H1 (cell line): Measurements from ENCODE around the gene ARFGAP3. TPM values are rescaled to one million over a fixed set of nuclear protein-coding genes. Genes with fewer than 3 reads are reported as not detected.

Experiments used
- CTCF ChIA-PET: fragments of 300-600 bp; sonication (Branson Sonifier 250); formaldehyde crosslinking; loops from one replicate; lab custom pipeline; 2021; ENCODE audit not compliant: partially characterized antibody; lab: Charles Lee
- POLR2A ChIA-PET: fragments of 300-600 bp; sonication (Branson Sonifier 250); formaldehyde crosslinking; loops from one replicate; lab custom pipeline; 2021; ENCODE audit warnings: inconsistent platforms; ENCODE audit not compliant: partially characterized antibody; lab: Charles Lee
- DNase-seq, 2 experiments: peaks; one replicate each; pipeline versions ENCODE4 v3.0.0 to v3.0.0-alpha.2; 2010 to 2022; ENCODE audit warnings: low spot score in 2 of 2, low read depth in 1 of 2, mixed read lengths in 1 of 2
- FAIRE-seq: peaks from 2 replicates; lab custom pipeline; 2011; peaks lifted over from hg19 to GRCh38; lab: Jason Lieb, UNC
- H2AFZ ChIP-seq: 2 replicates; pipeline ENCODE4 v1.8.1; 2012; ENCODE audit warnings: low read length, inconsistent platforms
- H2AK5ac ChIP-seq: 2 replicates; pipeline ENCODE4 v1.6.1; 2013; ENCODE audit warnings: low read depth, low read length
- H2BK120ac ChIP-seq: replicated peaks from 2 replicates; pipeline ENCODE3; 2013; ENCODE audit warnings: low read depth, low read length, inconsistent platforms
- H2BK12ac ChIP-seq: 2 replicates; pipeline ENCODE4 v1.6.1; 2013; ENCODE audit warnings: low read depth, low read length
- H2BK15ac ChIP-seq: 2 replicates; pipeline ENCODE4 v1.6.1; 2013; ENCODE audit warnings: low read length
- H2BK20ac ChIP-seq: 2 replicates; pipeline ENCODE4 v1.6.1; 2013; ENCODE audit warnings: low read length
- H2BK5ac ChIP-seq: 2 replicates; pipeline ENCODE4 v1.6.1; 2013; ENCODE audit warnings: low read depth, low read length
- H3K14ac ChIP-seq: 2 replicates; pipeline ENCODE4 v1.6.1; 2013; ENCODE audit warnings: inconsistent platforms; ENCODE audit not compliant: insufficient read length
- H3K18ac ChIP-seq: 2 replicates; pipeline ENCODE4 v1.6.1; 2013; ENCODE audit warnings: low read length; ENCODE audit errors: extremely low read depth
- H3K23ac ChIP-seq: 2 replicates; pipeline ENCODE4 v1.6.1; 2013; ENCODE audit warnings: inconsistent platforms; ENCODE audit not compliant: insufficient read length
- H3K23me2 ChIP-seq: 2 replicates; pipeline ENCODE4 v1.6.1; 2013; ENCODE audit warnings: low read depth, low read length
- H3K27ac ChIP-seq: 2 replicates; pipeline ENCODE4 v1.6.1; 2011; ENCODE audit warnings: low read depth, low read length, inconsistent platforms
- H3K27me3 ChIP-seq, 4 experiments: replicated peaks in 1 of 4; 1 replicate in 1 of 4; 2 replicates in 3 of 4; pipeline versions ENCODE4 v1.6.1 to v1.8.1; 2011 to 2013; ENCODE audit warnings: low read length in 3 of 4, mild to moderate bottlenecking in 3 of 4, inconsistent platforms in 2 of 4, mixed read lengths in 2 of 4, moderate library complexity in 1 of 4; ENCODE audit not compliant: control insufficient read depth in 3 of 4, insufficient read depth in 3 of 4; ENCODE audit errors: extremely low read depth in 1 of 4
- H3K36me3 ChIP-seq, 4 experiments: 2 replicates each; pipeline versions ENCODE4 v1.6.1 to v1.8.1; 2011 to 2013; ENCODE audit warnings: mild to moderate bottlenecking in 4 of 4, low read length in 3 of 4, moderate library complexity in 2 of 4, control low read depth in 1 of 4, inconsistent platforms in 1 of 4; ENCODE audit not compliant: insufficient read depth in 4 of 4, control insufficient read depth in 2 of 4
- H3K4ac ChIP-seq: replicated peaks from 2 replicates; pipeline ENCODE3; 2013; ENCODE audit warnings: low read length, low read depth, mixed read lengths, inconsistent platforms; ENCODE audit not compliant: insufficient read length
- H3K4me1 ChIP-seq, 4 experiments: replicated peaks in 1 of 4; 1 replicate in 1 of 4; 2 replicates in 3 of 4; pipeline versions ENCODE4 v1.6.1 to v1.8.1; 2011 to 2013; ENCODE audit warnings: low read length in 3 of 4, inconsistent platforms in 2 of 4, mixed read lengths in 1 of 4; ENCODE audit not compliant: insufficient read depth in 4 of 4, control insufficient read depth in 3 of 4
- H3K4me2 ChIP-seq, 2 experiments: 2 replicates each; pipeline versions ENCODE4 v1.6.1 to v1.8.1; 2011 to 2013; ENCODE audit warnings: low read depth in 2 of 2, low read length in 2 of 2, control low read depth in 1 of 2, inconsistent platforms in 1 of 2, mild to moderate bottlenecking in 1 of 2; ENCODE audit not compliant: insufficient read depth in 1 of 2
- H3K4me3 ChIP-seq, 4 experiments: fragments of 200-600, 300-600 bp in 1 of 4; sonication (generic), shearing (Covaris generic), sonication (Bioruptor Twin) in 1 of 4; 2 replicates each; pipeline versions ENCODE4 v1.5.1 to v1.8.1; 2011 to 2016; ENCODE audit warnings: low read length in 4 of 4, low read depth in 3 of 4, control low read depth in 2 of 4, inconsistent platforms in 2 of 4, mild to moderate bottlenecking in 2 of 4, mixed read lengths in 1 of 4, moderate library complexity in 1 of 4; ENCODE audit not compliant: insufficient read depth in 2 of 4; ENCODE audit errors: extremely low read depth in 1 of 4
- H3K56ac ChIP-seq: replicated peaks from 2 replicates; pipeline ENCODE3; 2013; ENCODE audit warnings: low read depth, mild to moderate bottlenecking, mixed read lengths, low read length, inconsistent platforms; ENCODE audit not compliant: insufficient read length
- H3K79me1 ChIP-seq: 2 replicates; pipeline ENCODE4 v1.6.1; 2013; ENCODE audit warnings: low read depth, low read length, control low read depth
- H3K79me2 ChIP-seq, 2 experiments: 2 replicates each; pipeline versions ENCODE4 v1.6.1 to v1.8.1; 2012 to 2013; ENCODE audit warnings: low read length in 2 of 2, mild to moderate bottlenecking in 2 of 2, inconsistent platforms in 1 of 2; ENCODE audit not compliant: insufficient read depth in 2 of 2, control insufficient read depth in 1 of 2
- H3K9ac ChIP-seq, 4 experiments: replicated peaks in 1 of 4; 1 replicate in 1 of 4; 2 replicates in 3 of 4; pipeline versions ENCODE4 v1.6.1 to v1.8.1; 2011 to 2013; ENCODE audit warnings: low read depth in 3 of 4, low read length in 3 of 4, control low read depth in 2 of 4, mild to moderate bottlenecking in 2 of 4, moderate library complexity in 2 of 4, inconsistent platforms in 1 of 4; ENCODE audit errors: extremely low read depth in 1 of 4
- H3K9me3 ChIP-seq, 2 experiments: 2 replicates each; pipeline versions ENCODE4 v1.6.1 to v1.8.1; 2012 to 2013; ENCODE audit warnings: mild to moderate bottlenecking in 2 of 2, moderate library complexity in 2 of 2, control low read depth in 1 of 2, inconsistent platforms in 1 of 2, low read depth in 1 of 2, low read length in 1 of 2, mixed read lengths in 1 of 2; ENCODE audit not compliant: insufficient read depth in 2 of 2
- H4K20me1 ChIP-seq, 2 experiments: replicated peaks in 1 of 2; 2 replicates each; pipeline versions ENCODE3 to v1.8.1; 2011 to 2013; ENCODE audit warnings: inconsistent platforms in 2 of 2, low read length in 2 of 2, mild to moderate bottlenecking in 1 of 2; ENCODE audit not compliant: insufficient read depth in 2 of 2, control insufficient read depth in 1 of 2
- H4K5ac ChIP-seq: 2 replicates; pipeline ENCODE4 v1.6.1; 2013; ENCODE audit warnings: low read length, low read depth, mixed read lengths, inconsistent platforms; ENCODE audit not compliant: insufficient read length
- H4K8ac ChIP-seq: 2 replicates; pipeline ENCODE4 v1.8.0; 2013; ENCODE audit warnings: mild to moderate bottlenecking, moderate library complexity, low read length, inconsistent platforms; ENCODE audit not compliant: insufficient read depth; ENCODE audit errors: extremely low read depth
- H4K91ac ChIP-seq: replicated peaks from 2 replicates; pipeline ENCODE3; 2013; ENCODE audit warnings: low read length, mixed read lengths, inconsistent platforms; ENCODE audit not compliant: insufficient read length
- ASH2L ChIP-seq: fragments of 200-600, 300-600 bp; sonication (generic); IDR thresholded peaks from one replicate; pipeline ENCODE4 v1.7.1; 2017; ENCODE audit warnings: low read length
- CTBP2 ChIP-seq: IDR thresholded peaks from 2 replicates; pipeline ENCODE4 v1.7.0; 2011; ENCODE audit warnings: borderline replicate concordance, mild to moderate bottlenecking, moderate library complexity, mixed read lengths, low read length; ENCODE audit not compliant: insufficient read depth, insufficient read length
- EGR1 ChIP-seq: IDR thresholded peaks from 2 replicates; pipeline ENCODE4 v1.6.1; 2011; ENCODE audit warnings: low read depth, low read length, borderline replicate concordance
- EZH2 ChIP-seq: fragments of 200-600 bp; sonication (generic); IDR thresholded peaks from 2 replicates; pipeline ENCODE4 v1.7.1; 2012; ENCODE audit warnings: low read depth, mild to moderate bottlenecking, moderate library complexity, low read length, inconsistent platforms; ENCODE audit not compliant: severe bottlenecking
- GABPA ChIP-seq: IDR thresholded peaks from 2 replicates; pipeline ENCODE4 v1.6.1; 2011; ENCODE audit warnings: mild to moderate bottlenecking, low read length, moderate library complexity, borderline replicate concordance; ENCODE audit not compliant: insufficient read depth
- GTF2F1 ChIP-seq: IDR thresholded peaks from 2 replicates; pipeline ENCODE4 v1.6.1; 2012; ENCODE audit warnings: low read depth, low read length, improper control_type of control experiment, borderline replicate concordance
- MAFK ChIP-seq: IDR thresholded peaks from 2 replicates; pipeline ENCODE4 v1.6.1; 2012; ENCODE audit warnings: low read depth, mild to moderate bottlenecking, improper control_type of control experiment, low read length
- NANOG ChIP-seq: IDR thresholded peaks from 2 replicates; pipeline ENCODE4 v1.6.1; 2011; ENCODE audit warnings: low read length, low read depth, mild to moderate bottlenecking, inconsistent platforms; ENCODE audit not compliant: insufficient read depth, poor library complexity, severe bottlenecking
- POLR2AphosphoS5 ChIP-seq: IDR thresholded peaks from 2 replicates; pipeline ENCODE4 v1.6.1; 2011; ENCODE audit warnings: low read depth, low read length
- RNF2 ChIP-seq: fragments of 200-900, 300-1000 bp; sonication (generic); IDR thresholded peaks from 2 replicates; pipeline ENCODE4 v1.7.1; 2016; ENCODE audit warnings: borderline replicate concordance, low read depth, mild to moderate bottlenecking, antibody characterized with exemption, low read length; ENCODE audit not compliant: poor library complexity, severe bottlenecking; ENCODE audit errors: missing control alignments
- SRF ChIP-seq: IDR thresholded peaks from 2 replicates; pipeline ENCODE4 v1.6.1; 2011; ENCODE audit warnings: mild to moderate bottlenecking, low read depth, low read length, moderate library complexity
- TAF1 ChIP-seq: IDR thresholded peaks from 2 replicates; pipeline ENCODE4 v1.6.1; 2011; ENCODE audit warnings: mild to moderate bottlenecking, low read depth, low read length
- TEAD4 ChIP-seq: IDR thresholded peaks from 2 replicates; pipeline ENCODE4 v1.6.1; 2012; ENCODE audit warnings: low read depth, low read length, inconsistent platforms, mixed read lengths
- ZNF274 ChIP-seq: IDR thresholded peaks from 2 replicates; pipeline ENCODE4 v1.7.0; 2012; ENCODE audit warnings: low read length, borderline replicate concordance; ENCODE audit errors: extremely low read depth
- WGBS, 2 experiments: shearing (Covaris generic) in 1 of 2; methylation state at CpG; one replicate each; pipeline versions ENCODE4 v1.1.6 to v1.1.7; 2013 to 2015; ENCODE audit warnings: low lambda C conversion rate in 2 of 2, mixed read lengths in 2 of 2, inconsistent platforms in 1 of 2, low coverage in 1 of 2, missing lambda C conversion rate in 1 of 2; ENCODE audit not compliant: insufficient replicate concordance in 2 of 2, insufficient coverage in 1 of 2, insufficient read length in 1 of 2; ENCODE audit errors: extremely low coverage in 1 of 2, missing lambda C conversion rate in 1 of 2; 5-methylcytosine and 5-hydroxymethylcytosine counted together
- polyA plus RNA-seq, 7 experiments: library from polyadenylated mRNA; depleted of rRNA in 3 of 7; stranded (reverse) in 5 of 7; unstranded in 2 of 7; fragments of >200 nt in 5 of 7; fragments of 200-250 nt in 2 of 7; gene quantifications; 1 replicate in 5 of 7; 2 replicates in 1 of 7; 4 replicates in 1 of 7; pipeline versions ENCODE4 v1.2.1 to v1.2.3, GENCODE V29; 2011 to 2013; ENCODE audit warnings: missing spikeins in 2 of 7, mixed read lengths in 2 of 7
- total RNA-seq: library from RNA; stranded (reverse); fragmentation: NEBNext Ultra II Directional; extraction: Animal tissue kit (Norgen Biotek cat#: 25700); gene quantifications from 2 replicates; pipeline ENCODE4 v1.2.1, GENCODE V29; 2021

The ARFGAP3 gene
- total and polyA plus RNA-seq, 2 of the 8 experiments (the other 6 are each of a cell fraction or from before 2014, with no cell fraction given), result 9.7 to 16.0 TPM

GRCh38 chr22:42865536-42865935, 8.5 kb upstream of the ARFGAP3 start:
- no peak overlapping the region for H4K91ac ChIP-seq
- H3K79me1 ChIP-seq, result no peaks in the 10 kb centered on the region; the same call in 1 of the 2 replicates
- no peaks in the 10 kb centered on the region for H3K23me2 ChIP-seq
- H2BK20ac ChIP-seq, result no peak overlapping the region
- H3K23ac ChIP-seq, result no peak overlapping the region
- no peak overlapping the region for H3K14ac ChIP-seq
- POLR2A ChIA-PET, result interaction anchor here (1.4 kb wide), 1 partner anchor 251 kb away, joined by 3 read pairs; the partner anchor contains the start of gene POLDIP3
- no peak overlapping the region for H4K5ac ChIP-seq
- CTCF ChIA-PET, result interaction anchor here (0.6 to 3.9 kb wide), 4 partner anchors 9 to 185 kb away, joined by 3 to 47 read pairs (median 4); no protein-coding TSS in a partner anchor
- no peak overlapping the region for H2BK5ac ChIP-seq
- no peaks in the 10 kb centered on the region for H4K20me1 ChIP-seq
- no peaks in the 10 kb centered on the region for H3K27me3 ChIP-seq
- no peaks in the 10 kb centered on the region for H3K4me1 ChIP-seq
- H3K4me2 ChIP-seq, result no peak overlapping the region
- H3K79me2 ChIP-seq, result no peaks in the 10 kb centered on the region
- H3K27ac ChIP-seq, result no peak overlapping the region
- H2AFZ ChIP-seq, result no peak overlapping the region
- H2BK12ac ChIP-seq, result no peak overlapping the region
- no peak overlapping the region for H2AK5ac ChIP-seq
- no peak overlapping the region for H3K4ac ChIP-seq
- DNase-seq (no peak), FAIRE-seq (no peak)
- H2BK120ac ChIP-seq, result no peak overlapping the region
- no peaks in the 10 kb centered on the region for H3K9me3 ChIP-seq
- H2BK15ac ChIP-seq, result no peak overlapping the region
- H3K56ac ChIP-seq, result no peak overlapping the region
- no peak overlapping the region for H3K9ac ChIP-seq
- no peaks in the 10 kb centered on the region; a peak in 3 of 8 replicates for H3K36me3 ChIP-seq
- H3K18ac ChIP-seq, result no peak overlapping the region
- no peak overlapping the region for H3K4me3 ChIP-seq
- no peak overlapping the region for H4K8ac ChIP-seq
- WGBS, 2 experiments, result 88% methylated on average over 8 of the region's 8 CpGs; no CpG with 5 or more reads in 1 of the 2 experiments
- no peak for TF ChIP-seq CTBP2
- no peak for TF ChIP-seq SRF
- TF ChIP-seq TAF1, result no peak
- TF ChIP-seq GABPA, result no peak
- no peak for TF ChIP-seq NANOG
- no peak for TF ChIP-seq ZNF274
- no peak for TF ChIP-seq EZH2
- no peak for TF ChIP-seq GTF2F1
- no peak for TF ChIP-seq RNF2
- TF ChIP-seq ASH2L, result no peak
- no peak for TF ChIP-seq TEAD4
- no peak for TF ChIP-seq POLR2AphosphoS5
- no peak for TF ChIP-seq EGR1
- TF ChIP-seq MAFK, result no peak
